K562 (cell line): Measurements from ENCODE around the gene ILF3. TPM values are rescaled to one million over a fixed set of nuclear protein-coding genes. Genes with fewer than 3 reads are reported as not detected.

Source experiments
- RBFOX2 ChIP-seq: fragments of 200-400 bp; formaldehyde crosslinking; IDR thresholded peaks from 2 replicates; pipeline ENCODE4 v1.6.1; 2017; ENCODE audit warnings: low read depth, mild to moderate bottlenecking, low read length, moderate library complexity
- RCOR1 ChIP-seq, 2 experiments: IDR thresholded peaks; 2 replicates each; pipeline ENCODE4 v1.6.1; 2012; ENCODE audit warnings: low read depth in 2 of 2, low read length in 2 of 2, borderline replicate concordance in 1 of 2, improper control_type of control experiment in 1 of 2
- ZNF124 ChIP-seq: sonication (generic); formaldehyde crosslinking; IDR thresholded peaks from 2 replicates; pipeline ENCODE4 v1.8.1; 2022; ENCODE audit warnings: missing genetic modification reagents
- polyA plus RNA-seq, 8 experiments: library from polyadenylated mRNA; depleted of rRNA in 4 of 8; stranded (reverse) in 5 of 8; unstranded in 3 of 8; fragments of >200 nt; fragmentation: Nextera tagmentation in 2 of 8; fragmentation: Illumina TruSeq in 1 of 8; extraction: Ambion mirVana in 2 of 8; extraction: Trizol in 1 of 8; gene quantifications; 2 replicates each; pipeline versions ENCODE4 v1.2.1 to v1.2.3, GENCODE V29; 2011 to 2014; ENCODE audit warnings: inconsistent platforms in 1 of 8, missing spikeins in 1 of 8
- total RNA-seq, 7 experiments: library from RNA; depleted of rRNA in 6 of 7; stranded (reverse); fragments of >200 nt in 6 of 7; fragmentation: Illumina TruSeq in 2 of 7; extraction: Trizol in 2 of 7; gene quantifications; 2 replicates each; pipeline versions ENCODE4 v1.2.1 to v1.2.3, GENCODE V29; 2011 to 2021; ENCODE audit warnings: low replicate concordance in 1 of 7
- TF ChIP-seq, protein P1 (sequence below), 2 experiments: fragments of 450-650 bp in 1 of 2; sonication (generic) in 1 of 2; formaldehyde crosslinking; conservative IDR thresholded peaks; 2 replicates each; pipeline versions ENCODE4 v1.4.0 to v1.8.1; 2020 to 2022; ENCODE audit warnings: mild to moderate bottlenecking in 1 of 2, missing genetic modification reagents in 1 of 2
- TF ChIP-seq, protein P2 (sequence below): fragments of 450-650 bp; IDR thresholded peaks from 2 replicates; pipeline ENCODE4 v1.6.1; 2017; ENCODE audit warnings: antibody characterized with exemption
- TF ChIP-seq, protein P3 (sequence below): fragments of 250-450 bp; sonication (Bioruptor Pico); IDR thresholded peaks from 2 replicates; pipeline ENCODE4 v1.8.0; 2022; ENCODE audit warnings: inconsistent platforms, mild to moderate bottlenecking, moderate library complexity, borderline replicate concordance
- TF ChIP-seq, protein P4 (sequence below): fragments of 450-650 bp; formaldehyde crosslinking; IDR thresholded peaks from 2 replicates; pipeline ENCODE4 v1.4.0; 2022; ENCODE audit warnings: mild to moderate bottlenecking, moderate library complexity
- TF ChIP-seq, protein P5 (sequence below), 2 experiments: fragments of 450-650 bp; formaldehyde crosslinking in 1 of 2; IDR thresholded peaks; 2 replicates each; pipeline versions ENCODE4 v1.4.0 to v1.6.1; 2014 to 2020; ENCODE audit warnings: mild to moderate bottlenecking in 2 of 2, borderline replicate concordance in 1 of 2, low read depth in 1 of 2
- TF ChIP-seq, protein P6 (sequence below): fragments of 450-650 bp; IDR thresholded peaks from 2 replicates; pipeline ENCODE4 v1.6.1; 2017; ENCODE audit warnings: mild to moderate bottlenecking, moderate library complexity

ILF3 gene
- total and polyA plus RNA-seq, 9 of the 15 experiments (the other 6 are each of a cell fraction or from before 2014, with no cell fraction given): 26.0 to 453 (median 175) TPM

DNA sequence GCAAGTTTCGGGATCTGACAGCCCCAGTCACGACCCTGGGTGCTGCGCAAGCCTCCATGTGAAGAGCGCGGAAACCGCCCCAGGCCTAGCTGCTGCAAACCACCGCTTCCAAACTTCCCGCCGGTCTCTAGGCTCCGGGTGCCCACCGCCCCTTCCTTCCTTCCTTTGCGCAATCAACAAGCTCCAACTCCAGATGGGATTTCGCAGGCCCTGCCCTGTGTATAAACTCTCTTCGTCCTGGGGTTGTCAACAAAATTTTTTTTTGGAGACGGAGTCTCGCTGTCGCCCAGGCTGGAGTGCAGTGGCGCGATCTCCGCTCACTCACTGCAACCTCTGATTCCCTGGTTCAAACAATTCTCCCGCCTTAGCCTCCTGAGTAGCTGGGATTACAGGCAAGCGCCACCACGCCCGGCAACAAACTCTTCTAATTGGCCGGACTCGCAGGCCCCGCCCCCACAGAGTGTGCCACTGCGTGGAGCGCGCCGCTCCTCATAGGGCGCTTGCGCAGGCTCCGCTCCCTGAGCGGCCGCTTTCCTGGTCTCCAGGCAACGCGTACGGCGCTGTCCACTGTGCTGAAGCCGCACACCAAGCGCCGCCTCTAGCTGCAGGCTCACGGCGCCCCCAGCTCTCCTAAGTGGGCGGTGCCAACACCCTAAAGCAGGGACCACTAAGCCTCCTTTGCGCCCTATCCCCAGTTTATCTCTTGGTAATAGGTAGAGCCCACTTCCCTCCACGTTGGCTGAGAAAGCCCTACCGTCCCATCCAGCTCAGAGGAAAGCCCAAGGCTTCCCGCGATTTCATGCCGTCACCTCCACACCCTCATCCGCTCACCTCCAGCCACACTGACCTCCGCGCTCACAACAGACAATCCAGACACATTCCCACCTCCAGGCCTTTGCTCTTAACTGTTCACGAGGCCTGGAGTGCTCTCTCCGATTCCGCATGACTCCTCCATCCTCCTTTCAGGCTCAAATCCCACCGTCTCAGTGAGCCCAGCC is 41.6 kb downstream of the ILF3 start (continued):
- TF ChIP-seq, protein P1, sequence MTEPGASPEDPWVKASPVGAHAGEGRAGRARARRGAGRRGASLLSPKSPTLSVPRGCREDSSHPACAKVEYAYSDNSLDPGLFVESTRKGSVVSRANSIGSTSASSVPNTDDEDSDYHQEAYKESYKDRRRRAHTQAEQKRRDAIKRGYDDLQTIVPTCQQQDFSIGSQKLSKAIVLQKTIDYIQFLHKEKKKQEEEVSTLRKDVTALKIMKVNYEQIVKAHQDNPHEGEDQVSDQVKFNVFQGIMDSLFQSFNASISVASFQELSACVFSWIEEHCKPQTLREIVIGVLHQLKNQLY (CRISPR knock-in tag; conservative IDR thresholded peaks at IDR 0.05): 0 out of 4 replicates have a peak, but pooled peaks of 1 of the 2 experiments have one; percentile 53
- TF ChIP-seq, protein P2, sequence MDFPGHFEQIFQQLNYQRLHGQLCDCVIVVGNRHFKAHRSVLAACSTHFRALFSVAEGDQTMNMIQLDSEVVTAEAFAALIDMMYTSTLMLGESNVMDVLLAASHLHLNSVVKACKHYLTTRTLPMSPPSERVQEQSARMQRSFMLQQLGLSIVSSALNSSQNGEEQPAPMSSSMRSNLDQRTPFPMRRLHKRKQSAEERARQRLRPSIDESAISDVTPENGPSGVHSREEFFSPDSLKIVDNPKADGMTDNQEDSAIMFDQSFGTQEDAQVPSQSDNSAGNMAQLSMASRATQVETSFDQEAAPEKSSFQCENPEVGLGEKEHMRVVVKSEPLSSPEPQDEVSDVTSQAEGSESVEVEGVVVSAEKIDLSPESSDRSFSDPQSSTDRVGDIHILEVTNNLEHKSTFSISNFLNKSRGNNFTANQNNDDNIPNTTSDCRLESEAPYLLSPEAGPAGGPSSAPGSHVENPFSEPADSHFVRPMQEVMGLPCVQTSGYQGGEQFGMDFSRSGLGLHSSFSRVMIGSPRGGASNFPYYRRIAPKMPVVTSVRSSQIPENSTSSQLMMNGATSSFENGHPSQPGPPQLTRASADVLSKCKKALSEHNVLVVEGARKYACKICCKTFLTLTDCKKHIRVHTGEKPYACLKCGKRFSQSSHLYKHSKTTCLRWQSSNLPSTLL: no peak
- no peak for TF ChIP-seq ZNF124 (CRISPR knock-in tag)
- TF ChIP-seq RCOR1 (IDR thresholded peaks at IDR 0.05; ENCODE audit: borderline replicate concordance in 1 of 2, low read depth in 2 of 2, low read length in 2 of 2): peak in 1 of 2 experiments; percentile 91; a peak in 2 of 4 replicates
- no peak for TF ChIP-seq RBFOX2
- TF ChIP-seq, protein P3, sequence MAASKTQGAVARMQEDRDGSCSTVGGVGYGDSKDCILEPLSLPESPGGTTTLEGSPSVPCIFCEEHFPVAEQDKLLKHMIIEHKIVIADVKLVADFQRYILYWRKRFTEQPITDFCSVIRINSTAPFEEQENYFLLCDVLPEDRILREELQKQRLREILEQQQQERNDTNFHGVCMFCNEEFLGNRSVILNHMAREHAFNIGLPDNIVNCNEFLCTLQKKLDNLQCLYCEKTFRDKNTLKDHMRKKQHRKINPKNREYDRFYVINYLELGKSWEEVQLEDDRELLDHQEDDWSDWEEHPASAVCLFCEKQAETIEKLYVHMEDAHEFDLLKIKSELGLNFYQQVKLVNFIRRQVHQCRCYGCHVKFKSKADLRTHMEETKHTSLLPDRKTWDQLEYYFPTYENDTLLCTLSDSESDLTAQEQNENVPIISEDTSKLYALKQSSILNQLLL (CRISPR knock-in tag): no peak
- TF ChIP-seq, protein P4, sequence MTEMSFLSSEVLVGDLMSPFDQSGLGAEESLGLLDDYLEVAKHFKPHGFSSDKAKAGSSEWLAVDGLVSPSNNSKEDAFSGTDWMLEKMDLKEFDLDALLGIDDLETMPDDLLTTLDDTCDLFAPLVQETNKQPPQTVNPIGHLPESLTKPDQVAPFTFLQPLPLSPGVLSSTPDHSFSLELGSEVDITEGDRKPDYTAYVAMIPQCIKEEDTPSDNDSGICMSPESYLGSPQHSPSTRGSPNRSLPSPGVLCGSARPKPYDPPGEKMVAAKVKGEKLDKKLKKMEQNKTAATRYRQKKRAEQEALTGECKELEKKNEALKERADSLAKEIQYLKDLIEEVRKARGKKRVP: no peak
- TF ChIP-seq, protein P5, sequence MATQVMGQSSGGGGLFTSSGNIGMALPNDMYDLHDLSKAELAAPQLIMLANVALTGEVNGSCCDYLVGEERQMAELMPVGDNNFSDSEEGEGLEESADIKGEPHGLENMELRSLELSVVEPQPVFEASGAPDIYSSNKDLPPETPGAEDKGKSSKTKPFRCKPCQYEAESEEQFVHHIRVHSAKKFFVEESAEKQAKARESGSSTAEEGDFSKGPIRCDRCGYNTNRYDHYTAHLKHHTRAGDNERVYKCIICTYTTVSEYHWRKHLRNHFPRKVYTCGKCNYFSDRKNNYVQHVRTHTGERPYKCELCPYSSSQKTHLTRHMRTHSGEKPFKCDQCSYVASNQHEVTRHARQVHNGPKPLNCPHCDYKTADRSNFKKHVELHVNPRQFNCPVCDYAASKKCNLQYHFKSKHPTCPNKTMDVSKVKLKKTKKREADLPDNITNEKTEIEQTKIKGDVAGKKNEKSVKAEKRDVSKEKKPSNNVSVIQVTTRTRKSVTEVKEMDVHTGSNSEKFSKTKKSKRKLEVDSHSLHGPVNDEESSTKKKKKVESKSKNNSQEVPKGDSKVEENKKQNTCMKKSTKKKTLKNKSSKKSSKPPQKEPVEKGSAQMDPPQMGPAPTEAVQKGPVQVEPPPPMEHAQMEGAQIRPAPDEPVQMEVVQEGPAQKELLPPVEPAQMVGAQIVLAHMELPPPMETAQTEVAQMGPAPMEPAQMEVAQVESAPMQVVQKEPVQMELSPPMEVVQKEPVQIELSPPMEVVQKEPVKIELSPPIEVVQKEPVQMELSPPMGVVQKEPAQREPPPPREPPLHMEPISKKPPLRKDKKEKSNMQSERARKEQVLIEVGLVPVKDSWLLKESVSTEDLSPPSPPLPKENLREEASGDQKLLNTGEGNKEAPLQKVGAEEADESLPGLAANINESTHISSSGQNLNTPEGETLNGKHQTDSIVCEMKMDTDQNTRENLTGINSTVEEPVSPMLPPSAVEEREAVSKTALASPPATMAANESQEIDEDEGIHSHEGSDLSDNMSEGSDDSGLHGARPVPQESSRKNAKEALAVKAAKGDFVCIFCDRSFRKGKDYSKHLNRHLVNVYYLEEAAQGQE (IDR thresholded peaks at IDR 0.05; ENCODE audit: borderline replicate concordance): peak; percentile 100
- TF ChIP-seq, protein P5 (CRISPR knock-in tag; IDR thresholded peaks at IDR 0.05; ENCODE audit: low read depth): peak; percentile 100
- TF ChIP-seq, protein P6, sequence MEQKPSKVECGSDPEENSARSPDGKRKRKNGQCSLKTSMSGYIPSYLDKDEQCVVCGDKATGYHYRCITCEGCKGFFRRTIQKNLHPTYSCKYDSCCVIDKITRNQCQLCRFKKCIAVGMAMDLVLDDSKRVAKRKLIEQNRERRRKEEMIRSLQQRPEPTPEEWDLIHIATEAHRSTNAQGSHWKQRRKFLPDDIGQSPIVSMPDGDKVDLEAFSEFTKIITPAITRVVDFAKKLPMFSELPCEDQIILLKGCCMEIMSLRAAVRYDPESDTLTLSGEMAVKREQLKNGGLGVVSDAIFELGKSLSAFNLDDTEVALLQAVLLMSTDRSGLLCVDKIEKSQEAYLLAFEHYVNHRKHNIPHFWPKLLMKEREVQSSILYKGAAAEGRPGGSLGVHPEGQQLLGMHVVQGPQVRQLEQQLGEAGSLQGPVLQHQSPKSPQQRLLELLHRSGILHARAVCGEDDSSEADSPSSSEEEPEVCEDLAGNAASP: no peak
